NCI-H2227 treated with DMSO at 0.1 percent for 48 hours (cell line): Measurements from ENCODE around the gene TSPEAR.
A peak's percentile ranks its signal among the peaks of the same experiment; 100 is the strongest.
"Not testable (repeated sequence)": the region's sequence is repeated elsewhere in the genome, so short reads cannot be mapped to it uniquely, and the experiment has no call there.

Source experiments
- DNase-seq: peaks from one replicate; lab custom pipeline; 2025; lab: John Stamatoyannopoulos, UW

The TSPEAR gene

DNA sequence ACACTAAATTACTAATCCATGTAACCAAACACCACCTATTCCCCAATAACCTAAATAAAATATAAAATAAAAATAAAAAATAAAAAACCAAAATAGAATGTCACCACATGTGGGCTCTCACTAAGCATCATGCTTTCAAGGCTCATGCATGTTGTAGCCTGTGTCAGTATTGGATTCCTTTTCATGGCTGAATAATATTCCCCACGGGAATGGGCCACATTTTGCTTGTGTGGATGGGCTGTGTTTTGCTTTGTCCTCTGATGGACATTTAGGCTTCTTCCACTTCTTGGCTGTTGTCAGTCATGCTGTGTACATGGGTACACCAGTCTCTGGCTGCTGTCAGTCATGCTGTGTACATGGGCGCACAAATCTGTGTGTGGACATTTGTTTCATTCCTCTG is 122.3 kb downstream of the TSPEAR start:
- DNase-seq = no peak

DNA sequence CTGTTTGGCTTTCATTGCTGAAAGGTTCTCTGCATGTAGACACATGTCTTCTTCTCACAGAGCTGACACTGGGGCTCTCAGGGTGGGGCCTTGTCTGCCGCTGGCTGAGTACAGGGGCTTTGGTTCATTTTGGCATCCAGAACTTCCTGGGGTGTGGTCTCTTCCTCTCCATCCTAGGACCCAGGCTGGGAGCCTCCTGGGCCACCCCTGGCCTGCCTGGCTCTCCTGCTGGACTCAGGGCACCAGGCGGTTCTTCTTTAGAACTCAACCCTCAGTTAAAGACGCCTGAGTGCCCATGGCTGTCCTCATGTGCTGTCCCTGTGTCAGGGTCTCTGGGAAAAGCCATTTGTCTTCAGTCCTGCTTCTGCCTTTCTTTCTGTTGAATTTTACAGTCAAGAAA is 125.5 kb downstream of the TSPEAR start:
- no peak for DNase-seq

DNA sequence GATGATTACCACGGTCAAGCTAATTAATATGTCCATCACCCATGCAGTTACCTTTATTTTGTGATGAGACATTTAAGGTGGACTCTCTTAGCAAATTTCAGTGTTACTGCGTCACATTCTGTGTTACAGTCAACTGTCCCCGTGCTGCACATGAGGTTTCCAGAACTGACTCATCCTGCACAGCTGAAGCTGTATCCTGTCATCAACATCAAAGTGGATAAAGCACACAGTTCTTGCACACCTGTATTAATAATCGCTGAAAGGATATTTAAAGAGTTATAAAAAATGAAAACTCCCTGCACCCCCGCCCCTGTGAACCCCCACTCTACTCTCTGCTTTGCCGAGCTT is 127.6 kb downstream of the TSPEAR start:
- DNase-seq = peak; percentile 26

DNA sequence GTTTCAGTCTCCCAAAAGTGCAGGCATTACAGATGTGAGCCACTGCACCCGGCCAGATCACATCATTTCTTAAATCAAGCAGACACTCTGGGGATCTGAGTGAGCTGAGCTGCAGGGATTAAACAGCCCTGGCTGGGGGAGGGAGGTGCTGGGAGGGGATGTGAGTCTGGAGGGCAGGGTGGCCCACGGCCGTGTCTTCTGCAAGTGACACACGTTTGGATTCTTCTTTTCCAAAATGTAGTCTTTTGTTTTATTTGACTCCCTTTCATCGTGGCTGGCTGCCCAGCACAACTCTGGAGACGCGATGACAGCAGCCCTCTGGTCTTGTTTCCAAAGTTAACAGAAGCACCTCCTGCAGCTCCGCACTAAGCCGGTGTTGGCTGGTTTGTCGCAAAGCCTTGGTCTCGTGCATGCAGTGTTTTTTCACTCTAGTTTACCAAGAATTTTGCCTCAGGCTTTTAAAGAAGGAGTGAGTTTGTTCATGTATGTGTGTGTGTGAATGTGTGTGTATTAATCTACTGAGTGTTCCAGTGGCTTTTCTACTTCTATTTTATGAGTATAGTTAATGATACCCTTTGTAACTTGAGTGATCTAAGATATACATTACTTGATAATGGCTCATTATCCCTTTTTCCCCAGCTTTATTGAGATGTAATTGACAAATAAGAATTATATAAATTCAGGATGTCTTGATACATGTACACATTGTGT is 128.1 kb downstream of the TSPEAR start:
- DNase-seq = peak; percentile 32

DNA sequence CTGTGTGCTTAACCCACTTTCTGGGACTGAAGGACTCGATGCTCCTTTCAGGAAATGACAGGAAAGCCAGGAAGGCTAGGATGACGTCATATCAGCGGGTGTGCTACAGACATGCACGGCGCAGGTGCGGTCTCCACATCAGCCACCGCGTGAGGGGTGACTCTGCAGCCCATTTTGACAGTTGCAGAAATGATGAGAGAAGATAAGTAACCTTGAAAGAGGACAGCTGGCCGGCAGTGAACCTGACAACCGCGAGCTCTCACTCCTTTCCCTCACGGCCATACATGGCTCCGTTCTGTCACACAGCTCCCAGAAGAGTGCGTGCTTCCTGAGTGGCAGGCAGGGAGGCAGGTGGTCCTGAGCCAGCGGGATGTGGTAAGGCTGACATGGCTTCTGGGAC is 129.3 kb downstream of the TSPEAR start:
- peak; percentile 54 for DNase-seq

DNA sequence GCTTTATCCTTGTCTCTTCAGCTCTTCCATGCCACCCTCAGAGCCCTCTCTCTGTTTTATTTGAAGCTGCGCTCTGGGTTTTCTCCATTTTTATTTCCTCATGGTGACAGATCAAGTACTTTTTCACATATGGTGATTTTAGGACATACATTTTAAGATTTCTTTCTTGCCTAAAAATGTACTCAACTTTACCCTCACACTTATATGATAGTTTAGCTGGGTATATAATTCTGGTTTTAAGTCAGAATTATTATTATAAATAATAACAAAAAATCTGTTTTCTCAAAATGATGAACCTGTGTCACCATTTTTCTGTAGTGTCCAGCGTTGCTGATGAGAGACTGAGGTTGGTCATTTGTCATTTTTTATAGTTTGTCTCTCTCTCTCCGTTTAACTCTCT is 130.2 kb downstream of the TSPEAR start:
- DNase-seq = no peak

DNA sequence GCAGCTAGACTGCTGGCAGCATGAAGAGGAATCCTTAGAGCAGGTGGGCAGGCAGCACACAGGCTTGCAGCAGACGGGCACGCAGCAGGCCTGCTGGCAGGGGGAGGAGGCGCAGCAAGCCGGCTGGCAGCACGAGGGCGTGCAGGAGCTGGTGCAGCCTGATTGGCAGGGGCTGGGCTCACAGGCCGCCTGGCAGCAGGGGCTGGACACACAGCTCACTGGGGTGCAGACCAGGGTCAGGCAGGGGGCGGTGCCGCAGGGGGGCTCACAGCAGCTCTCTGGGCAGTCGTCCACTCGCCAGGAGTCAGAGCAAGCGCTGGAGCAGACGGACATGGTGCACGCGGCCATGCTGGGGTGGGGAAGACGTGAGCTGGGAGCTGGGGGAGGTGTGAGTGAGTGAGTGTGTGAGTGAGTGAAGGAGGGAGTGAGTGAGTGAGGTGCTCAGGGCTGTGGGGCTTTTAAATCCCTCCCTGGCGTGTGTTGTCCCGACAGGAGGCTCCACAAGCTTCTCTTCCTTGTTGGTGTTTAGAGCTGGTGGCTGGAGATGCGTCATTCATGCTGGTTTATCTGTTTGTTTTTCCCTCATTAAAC is 131.0 kb downstream of the TSPEAR start, which contains the start of gene KRTAP10-5:
Gene KRTAP10-5 (minus strand): TSS at position 374 of the 591 bp plus-strand sequence. CDS start 26 bp downstream, at position 348.
- peak; percentile 21 for DNase-seq

DNA sequence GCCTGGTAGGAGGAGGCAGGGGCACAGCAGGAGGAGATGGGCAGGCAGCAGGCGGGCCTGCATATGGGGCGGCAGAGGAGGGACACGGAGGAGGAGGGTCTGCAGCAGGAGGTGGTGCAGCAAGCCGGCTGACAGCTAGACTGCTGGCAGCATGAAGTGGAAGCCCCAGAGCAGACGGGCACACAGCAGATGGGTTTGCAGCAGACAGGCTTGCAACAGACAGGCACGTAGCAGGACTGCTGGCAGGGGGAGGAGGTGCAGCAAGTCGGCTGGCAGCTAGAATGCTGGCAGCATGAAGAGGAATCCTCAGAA is 131.6 kb downstream of the TSPEAR start:
- no peak for DNase-seq

DNA sequence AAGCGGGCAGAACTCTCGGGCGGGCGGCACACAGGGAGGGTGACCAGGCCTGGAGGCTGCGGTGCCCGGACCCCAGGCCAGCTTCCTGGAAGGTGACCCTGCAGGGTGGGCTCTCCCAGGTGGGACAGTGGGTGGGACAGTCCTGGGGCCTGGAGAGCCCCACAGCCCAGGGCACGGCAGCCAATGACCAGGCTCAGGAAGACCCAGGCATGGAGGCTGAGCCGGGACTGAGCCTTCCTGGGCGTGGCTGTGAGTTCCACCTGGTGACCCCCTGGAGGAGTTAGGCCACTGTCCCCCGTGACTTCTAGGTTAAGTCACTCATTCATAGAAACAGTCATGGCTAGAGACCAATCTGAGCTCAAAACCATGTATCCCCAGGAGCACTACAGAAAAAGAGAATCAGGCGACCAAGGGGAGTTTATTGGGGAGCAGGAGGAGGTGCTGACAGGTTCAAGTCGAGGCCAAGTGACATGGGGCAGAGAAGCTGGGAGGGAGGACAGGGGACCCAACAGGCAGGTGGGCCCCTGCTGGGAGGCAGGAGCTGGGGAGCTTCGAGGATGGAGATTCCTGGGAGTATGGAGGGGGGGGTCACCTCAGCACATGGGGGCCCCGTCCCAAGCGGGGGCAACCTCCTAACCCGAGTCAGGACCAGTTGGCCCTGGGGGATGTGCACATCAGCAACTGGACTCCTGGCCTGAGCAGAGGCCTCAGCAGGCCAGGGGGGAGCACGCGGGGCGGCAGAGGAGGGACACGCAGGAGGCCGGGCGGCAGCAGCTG is 132.1 kb downstream of the TSPEAR start:
- DNase-seq = no peak

DNA sequence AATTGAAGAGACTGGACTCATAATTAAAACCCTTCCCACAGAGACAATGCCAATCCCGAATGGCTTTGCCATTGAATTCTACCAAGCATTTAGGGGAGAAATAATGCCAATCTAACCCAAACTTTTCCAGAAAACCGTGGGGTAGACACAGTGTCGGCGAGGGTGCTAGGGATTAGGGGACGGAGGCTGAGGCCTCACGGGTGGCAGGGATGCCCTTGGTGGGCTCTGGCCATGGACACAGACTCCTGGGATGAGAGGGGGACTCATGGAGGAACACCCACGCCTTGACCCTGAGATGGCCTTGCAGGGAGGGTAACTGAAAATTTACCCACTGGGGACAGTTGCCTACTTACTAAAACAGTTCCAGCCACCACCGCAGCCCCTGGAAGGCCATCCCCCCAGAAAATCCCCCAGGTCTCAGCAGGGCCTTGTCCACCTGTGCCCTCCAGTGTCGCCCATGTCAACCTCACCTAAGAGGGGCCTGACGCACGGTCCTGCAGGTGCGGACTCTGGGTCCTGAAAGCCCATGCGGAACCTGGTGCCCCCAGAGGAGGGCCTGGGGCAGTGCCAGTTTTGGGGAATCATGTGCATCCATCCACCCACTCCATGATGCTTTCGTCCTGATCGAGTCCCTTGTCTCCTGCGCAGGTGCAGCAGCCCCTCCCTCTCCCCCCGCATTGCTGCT is 132.9 kb downstream of the TSPEAR start:
- DNase-seq = no peak

DNA sequence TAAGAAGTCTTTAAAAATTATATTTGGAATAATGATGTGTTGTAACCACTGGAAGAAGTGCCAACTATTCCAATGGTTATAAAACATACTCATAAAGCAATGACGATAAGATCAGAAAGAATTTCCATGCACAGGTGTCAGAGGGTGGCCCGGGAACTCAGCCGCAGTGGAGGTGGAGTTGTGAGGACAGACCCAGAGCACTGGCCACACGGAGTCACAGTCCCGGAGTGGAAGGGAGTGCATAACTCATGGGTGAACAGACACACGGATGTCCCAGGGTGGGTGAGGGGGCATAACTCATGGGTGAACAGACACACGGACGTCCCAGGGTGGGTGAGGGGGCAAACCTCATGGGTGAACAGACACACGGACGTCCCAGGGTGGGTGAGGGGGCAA is 135.3 kb downstream of the TSPEAR start:
- no peak for DNase-seq

DNA sequence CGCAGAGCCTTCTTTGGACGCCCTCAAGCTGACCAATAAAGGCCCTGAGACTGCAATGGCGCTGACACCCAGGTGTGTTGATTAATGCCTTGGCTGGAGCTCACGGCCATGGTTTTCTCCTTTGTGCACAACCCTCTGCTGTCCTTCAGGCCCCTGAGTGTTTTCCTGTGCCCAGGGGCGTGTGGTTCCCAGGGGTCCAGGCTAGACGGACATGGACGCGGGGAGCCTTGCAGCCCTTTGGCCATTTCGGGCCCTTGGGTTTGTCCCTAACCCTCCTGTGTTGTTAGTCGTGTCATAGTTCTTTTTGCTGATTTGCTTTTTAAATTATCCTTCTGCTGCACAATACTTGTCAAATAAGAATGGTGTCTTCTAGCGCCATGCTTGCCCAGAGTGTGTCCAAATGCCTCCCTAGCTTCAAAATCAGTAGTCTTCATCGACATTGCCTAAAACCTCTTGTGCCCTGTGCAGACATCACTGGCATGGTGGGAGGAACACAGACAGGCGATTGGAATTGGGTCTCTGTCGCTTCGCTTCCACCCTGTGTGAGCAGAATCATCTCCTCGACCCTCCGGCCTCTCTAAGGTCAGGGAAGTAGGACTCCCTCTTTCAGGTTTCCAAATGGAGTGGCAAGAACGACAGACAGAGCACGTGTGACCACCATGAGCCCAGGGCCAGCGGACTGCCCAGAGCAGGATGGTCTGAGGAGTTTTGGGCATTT is 135.9 kb downstream of the TSPEAR start:
- no peak for DNase-seq

DNA sequence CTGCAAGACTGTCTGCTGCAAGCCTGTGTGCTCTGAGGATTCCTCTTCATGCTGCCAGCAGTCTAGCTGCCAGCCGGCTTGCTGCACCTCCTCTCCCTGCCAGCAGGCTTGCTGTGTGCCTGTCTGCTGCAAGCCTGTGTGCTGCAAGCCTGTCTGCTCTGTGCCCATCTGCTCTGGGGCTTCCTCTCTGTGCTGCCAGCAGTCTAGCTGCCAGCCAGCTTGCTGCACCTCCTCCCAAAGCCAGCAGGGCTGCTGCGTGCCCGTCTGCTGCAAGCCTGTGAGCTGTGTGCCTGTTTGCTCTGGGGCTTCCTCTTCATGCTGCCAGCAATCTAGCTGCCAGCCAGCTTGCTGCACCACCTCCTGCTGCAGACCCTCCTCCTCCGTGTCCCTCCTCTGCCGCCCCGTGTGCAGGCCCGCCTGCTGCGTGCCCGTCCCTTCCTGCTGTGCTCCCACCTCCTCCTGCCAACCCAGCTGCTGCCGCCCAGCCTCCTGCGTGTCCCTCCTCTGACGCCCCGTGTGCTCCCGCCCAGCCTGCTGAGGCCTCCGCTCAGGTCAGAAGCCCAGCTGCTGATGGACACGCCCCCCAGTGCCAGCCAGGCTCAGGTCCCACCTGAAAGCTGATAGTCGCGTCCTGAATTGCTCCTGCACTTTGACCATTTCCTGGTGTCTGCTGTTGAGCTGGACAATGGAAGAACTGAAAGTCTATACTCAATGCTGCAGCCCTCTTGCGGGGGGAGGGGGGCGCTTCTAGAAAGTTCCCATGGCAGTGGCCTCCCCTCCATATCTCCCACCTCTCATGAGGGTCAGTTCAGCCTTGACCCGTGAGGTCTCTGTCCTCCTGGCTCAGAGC is 136.7 kb downstream of the TSPEAR start:
- no peak for DNase-seq

DNA sequence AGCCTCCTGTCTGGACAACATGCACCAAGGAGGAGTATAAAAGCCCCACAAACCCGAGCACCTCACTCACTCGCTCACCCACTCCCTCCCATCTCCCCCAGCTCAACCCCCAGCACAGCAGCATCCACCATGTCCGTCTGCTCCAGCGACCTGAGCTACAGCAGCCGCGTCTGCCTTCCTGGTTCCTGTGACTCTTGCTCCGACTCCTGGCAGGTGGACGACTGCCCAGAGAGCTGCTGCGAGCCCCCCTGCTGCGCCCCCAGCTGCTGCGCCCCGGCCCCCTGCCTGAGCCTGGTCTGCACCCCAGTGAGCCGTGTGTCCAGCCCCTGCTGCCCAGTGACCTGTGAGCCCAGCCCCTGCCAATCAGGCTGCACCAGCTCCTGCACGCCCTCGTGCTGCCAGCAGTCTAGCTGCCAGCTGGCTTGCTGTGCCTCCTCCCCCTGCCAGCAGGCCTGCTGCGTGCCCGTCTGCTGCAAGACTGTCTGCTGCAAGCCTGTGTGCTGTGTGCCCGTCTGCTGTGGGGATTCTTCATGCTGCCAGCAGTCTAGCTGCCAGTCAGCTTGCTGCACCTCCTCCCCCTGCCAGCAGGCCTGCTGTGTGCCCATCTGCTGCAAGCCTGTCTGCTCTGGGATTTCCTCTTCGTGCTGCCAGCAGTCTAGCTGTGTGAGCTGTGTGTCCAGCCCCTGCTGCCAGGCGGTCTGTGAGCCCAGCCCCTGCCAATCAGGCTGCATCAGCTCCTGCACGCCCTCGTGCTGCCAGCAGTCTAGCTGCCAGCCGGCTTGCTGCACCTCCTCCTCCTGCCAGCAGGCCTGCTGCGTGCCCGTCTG is 137.5 kb downstream of the TSPEAR start, which contains the start of gene KRTAP10-4:
Gene KRTAP10-4 (plus strand): TSS at position 100 of the 827 bp plus-strand sequence. CDS start 30 bp downstream, at position 130.
- not testable (repeated sequence) for DNase-seq

DNA sequence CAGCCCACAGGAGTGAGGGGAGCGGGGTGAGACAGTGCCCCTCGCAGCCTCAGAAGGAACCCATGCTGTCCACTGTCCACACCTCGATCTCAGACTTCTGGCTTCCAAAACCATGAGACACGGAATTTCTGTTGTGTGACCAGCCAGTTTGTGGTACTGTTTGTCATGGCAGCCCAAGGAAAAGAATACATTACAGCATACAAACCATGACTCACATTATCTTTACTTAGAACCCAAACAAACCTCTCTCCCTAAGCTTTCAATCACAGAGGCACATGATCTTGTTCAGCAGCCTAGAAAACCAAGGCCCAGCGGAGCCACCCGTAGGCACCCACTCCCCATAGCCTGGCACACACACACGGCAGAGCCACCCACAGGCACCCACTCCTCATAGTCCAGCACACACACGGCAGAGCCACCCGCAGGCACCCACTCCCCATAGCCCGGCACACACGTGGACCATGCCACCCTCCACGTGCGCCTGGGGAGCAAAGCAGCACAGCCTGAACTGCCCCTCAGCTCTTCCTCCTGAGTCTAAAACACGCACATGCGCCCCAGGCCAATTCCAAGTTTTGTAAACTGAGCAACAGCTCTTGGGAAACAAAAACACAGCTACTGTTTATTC is 138.3 kb downstream of the TSPEAR start:
- no peak for DNase-seq

DNA sequence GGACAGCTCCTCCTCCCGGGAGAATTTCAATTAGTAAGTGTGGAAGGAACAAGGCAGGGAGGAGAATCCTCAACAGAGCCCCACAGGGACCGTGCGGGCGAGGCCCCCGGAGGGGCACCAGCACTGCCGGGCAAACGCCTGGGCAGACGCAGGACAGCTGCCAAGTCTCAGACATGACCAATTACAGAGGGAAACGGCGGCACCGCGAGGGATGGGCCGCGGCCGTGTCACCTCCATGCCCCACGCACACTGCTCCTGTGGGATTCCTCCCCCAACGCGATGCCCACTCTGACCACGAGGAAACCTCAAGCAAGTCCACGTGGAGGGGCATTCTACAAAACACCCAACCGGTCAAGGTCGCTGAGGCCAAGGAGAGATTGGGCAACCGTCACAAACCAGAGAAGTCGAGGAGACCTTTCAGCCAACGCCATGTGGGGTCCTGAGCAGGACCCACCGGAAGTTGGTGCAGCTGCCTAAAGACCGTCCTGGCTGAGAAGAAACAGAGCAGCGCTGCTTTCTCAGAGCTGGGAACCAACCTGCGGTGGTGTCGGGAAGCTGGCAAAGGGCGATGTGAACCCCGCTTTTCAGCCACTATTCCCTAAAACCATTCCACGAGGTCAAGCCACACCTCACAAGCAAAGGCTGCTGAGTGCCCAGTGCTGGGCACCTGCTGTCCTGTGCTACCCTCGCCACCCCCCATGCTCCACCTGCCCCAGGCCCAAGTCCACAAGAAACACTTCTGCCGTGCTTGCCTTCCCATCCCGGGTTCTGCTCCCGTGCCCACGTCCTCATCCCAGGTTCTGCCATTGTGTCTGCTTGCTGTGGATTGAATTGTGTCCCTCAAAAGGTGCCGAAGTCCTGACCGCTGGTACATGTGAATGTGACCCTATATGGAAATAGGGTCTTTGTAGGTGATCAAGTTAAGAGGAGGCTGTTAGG is 139.3 kb downstream of the TSPEAR start:
- no peak for DNase-seq

DNA sequence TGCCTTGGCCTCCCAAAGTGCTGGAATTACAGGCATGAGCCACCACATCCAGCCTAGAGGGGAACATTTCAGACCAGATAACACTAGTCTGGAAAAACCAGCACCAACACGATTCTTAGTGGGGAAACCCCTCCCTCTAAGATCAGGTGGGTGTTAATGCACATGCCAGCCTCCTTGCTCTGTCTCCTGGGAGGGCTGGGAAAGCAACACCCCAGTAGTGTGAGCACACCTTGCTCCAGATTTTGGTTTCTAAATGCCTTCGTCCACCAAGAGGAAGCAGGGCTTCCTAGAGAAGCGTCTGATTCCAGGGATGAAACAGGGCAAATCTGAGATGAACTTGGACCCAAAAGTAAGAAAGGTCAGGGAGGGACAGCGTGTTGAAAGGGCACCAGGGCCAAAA is 140.1 kb downstream of the TSPEAR start:
- DNase-seq = no peak

DNA sequence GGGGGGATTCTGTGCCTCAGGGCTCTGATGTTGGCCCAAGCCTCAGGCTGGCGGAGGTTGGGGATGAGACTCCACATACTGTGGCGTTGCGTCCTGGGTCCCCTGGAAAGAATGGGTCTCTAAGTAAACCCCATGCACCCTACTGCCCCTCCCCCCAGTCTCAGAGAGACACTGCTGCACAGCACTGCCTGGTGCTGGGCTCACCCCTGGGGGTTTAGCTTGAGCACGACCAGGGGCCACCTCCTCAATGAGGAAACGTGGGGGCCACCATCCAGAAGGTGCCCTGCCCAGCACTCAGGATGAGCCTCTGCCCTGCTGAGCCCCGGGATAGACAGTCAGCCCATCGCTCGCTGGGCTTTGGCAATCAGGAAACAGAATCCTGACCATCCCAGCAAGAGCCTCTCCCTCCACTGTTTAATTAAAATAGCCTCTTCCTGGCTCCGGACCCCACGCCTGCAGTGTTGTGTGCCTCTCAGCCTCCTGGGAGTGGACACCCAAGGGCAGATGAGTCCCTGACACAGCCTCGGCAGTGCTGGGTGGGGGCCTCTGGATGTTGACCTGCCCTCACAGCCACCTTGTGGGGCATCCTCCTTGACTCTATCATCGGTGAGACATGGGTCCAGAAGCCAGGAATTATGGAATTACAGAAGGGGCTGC is 141.4 kb downstream of the TSPEAR start:
- DNase-seq = no peak
